ENCODE results near the gene TCTA. TPM values are rescaled to one million over a fixed set of nuclear protein-coding genes. Genes with fewer than 3 reads are reported as not detected.

TCTA gene
- polyA plus RNA-seq, 3 donors, result 22.4 to 35.5 (median 26.7) TPM

DNA sequence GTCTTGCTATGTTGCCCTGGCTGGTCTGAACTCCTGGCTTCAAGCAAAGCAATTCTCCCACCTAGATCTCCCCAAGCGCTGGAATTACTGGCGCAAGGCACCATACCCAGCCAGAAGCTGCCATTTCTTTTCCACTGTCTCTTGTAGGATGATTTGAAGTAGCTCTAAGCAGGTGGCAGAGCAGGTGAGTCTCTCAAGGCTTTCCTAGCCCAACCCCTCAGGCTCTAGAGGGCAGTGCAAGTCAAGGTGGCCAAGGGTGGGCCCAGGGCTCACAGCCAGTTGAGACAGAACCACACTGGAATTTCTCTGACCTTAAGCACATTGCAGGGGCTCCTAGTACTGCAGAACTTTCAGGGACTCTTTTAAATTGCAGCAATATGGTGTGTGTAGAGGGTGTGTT is 42.2 kb downstream of the TCTA start:
- no peak overlapping the region for H3K4me3 Mint-ChIP-seq
- H3K9me3 Mint-ChIP-seq, result no peaks in the 10 kb centered on the region
- Histone ChIP-seq H3K4me3 (replicated peaks in 1 of 3; ENCODE audit: low read depth in 2 of 3, low read length in 3 of 3) (no peak overlapping the region), H4K20me1 (ENCODE audit: insufficient read depth, low read length) (no peaks in the 10 kb centered on the region), H3K4me1 (ENCODE audit: control insufficient read depth in 1 of 2, insufficient read depth in 2 of 2, low read length in 2 of 2) (no peaks in the 10 kb centered on the region), H2AFZ (ENCODE audit: insufficient read depth, low read depth, low read length, poor library complexity, severe bottlenecking) (no peak overlapping the region), H3K27ac (ENCODE audit: low read depth in 1 of 2, low read length in 2 of 2) (no peak overlapping the region), H3K79me2 (ENCODE audit: insufficient read depth, low read length) (no peaks in the 10 kb centered on the region), H3K36me3 (replicated peaks in 1 of 2; ENCODE audit: control insufficient read depth in 1 of 2, insufficient read depth in 2 of 2, low read length in 2 of 2) (no peaks in the 10 kb centered on the region), H3K9ac (ENCODE audit: insufficient read depth, low read length, poor library complexity, severe bottlenecking) (no peak overlapping the region), H3K4me2 (replicated peaks; ENCODE audit: extremely low read depth, low read length, poor library complexity, severe bottlenecking) (no peak overlapping the region), H3K27me3 (ENCODE audit: control insufficient read depth in 2 of 2, insufficient read depth in 2 of 2, low read length in 2 of 2) (no peaks in the 10 kb centered on the region), H3K9me3 (replicated peaks in 1 of 2; ENCODE audit: control insufficient read depth in 1 of 2, insufficient read depth in 1 of 2, low read length in 2 of 2) (no peaks in the 10 kb centered on the region)
- H3K4me1 Mint-ChIP-seq, result no peaks in the 10 kb centered on the region
- no peaks in the 10 kb centered on the region for H3K36me3 Mint-ChIP-seq
- DNase-seq, result no peak
- no CpG with 5 or more reads among the region's 2 CpGs for WGBS (ENCODE audit: insufficient coverage)
- H3K27ac Mint-ChIP-seq, result no peak overlapping the region
- intact Hi-C loops (cut with micrococcal nuclease), result no loop called here
- no peak for TF ChIP-seq CTCF (IDR thresholded peaks at IDR 0.05)
- peaks cover 1 to 6% (median 4%) of the 10 kb centered on the region in 3 donors for H3K27me3 Mint-ChIP-seq (ENCODE audit: low read depth in 3 of 3)

- H3K4me3 Mint-ChIP-seq, result no peak overlapping the region
- H3K27ac ChIP-seq (ENCODE audit: low read depth in 1 of 2, low read length in 2 of 2), result no peak overlapping the region
- H3K27ac Mint-ChIP-seq, result no peak overlapping the region
- H3K4me2 ChIP-seq (replicated peaks; ENCODE audit: extremely low read depth, low read length, poor library complexity, severe bottlenecking), result no peak overlapping the region
- no peak overlapping the region for H2AFZ ChIP-seq (ENCODE audit: insufficient read depth, low read depth, low read length, poor library complexity, severe bottlenecking)
- no peaks in the 10 kb centered on the region for H3K4me1 ChIP-seq (ENCODE audit: control insufficient read depth in 1 of 2, insufficient read depth in 2 of 2, low read length in 2 of 2)
- no peak for DNase-seq
- intact Hi-C loops (cut with micrococcal nuclease), result no loop called here
- H3K79me2 ChIP-seq (ENCODE audit: insufficient read depth, low read length), result no peaks in the 10 kb centered on the region
- H3K27me3 Mint-ChIP-seq (ENCODE audit: low read depth in 3 of 3), result peaks cover 3 to 6% (median 4%) of the 10 kb centered on the region in 3 donors
- no peak overlapping the region for H3K4me3 ChIP-seq (replicated peaks in 1 of 3; ENCODE audit: low read depth in 2 of 3, low read length in 3 of 3)
- H3K27me3 ChIP-seq (ENCODE audit: control insufficient read depth in 2 of 2, insufficient read depth in 2 of 2, low read length in 2 of 2), result no peaks in the 10 kb centered on the region
- H3K36me3 ChIP-seq (replicated peaks in 1 of 2; ENCODE audit: control insufficient read depth in 1 of 2, insufficient read depth in 2 of 2, low read length in 2 of 2), result no peaks in the 10 kb centered on the region
- no peaks in the 10 kb centered on the region for H3K9me3 Mint-ChIP-seq
- no peaks in the 10 kb centered on the region for H4K20me1 ChIP-seq (ENCODE audit: insufficient read depth, low read length)
- H3K4me1 Mint-ChIP-seq, result no peaks in the 10 kb centered on the region
- TF ChIP-seq CTCF (IDR thresholded peaks at IDR 0.05), result no peak
- WGBS (ENCODE audit: insufficient coverage), result 100% methylated on average over 1 of the region's 3 CpGs
- no peak overlapping the region for H3K9ac ChIP-seq (ENCODE audit: insufficient read depth, low read length, poor library complexity, severe bottlenecking)
- H3K9me3 ChIP-seq (replicated peaks in 1 of 2; ENCODE audit: control insufficient read depth in 1 of 2, insufficient read depth in 1 of 2, low read length in 2 of 2), result no peaks in the 10 kb centered on the region
- H3K36me3 Mint-ChIP-seq, result no peaks in the 10 kb centered on the region
These were observed 42.9 kb downstream of the TCTA start for GRCh38 chr3:49454898-49455681.

All from CD14-positive monocyte (primary cell).